ELR (cell line): ENCODE measurements around the gene BTG1.

Source experiments
- DNase-seq: peaks from one replicate; pipeline ENCODE4 v3.0.0-alpha.2; 2015; ENCODE audit warnings: low read depth

BTG1 gene

GRCh38 chr12:92145731-92146496, at the start of gene BTG1:
Gene BTG1, minus strand, starts transcription at chr12:92145846. Its CDS starts 311 bp downstream, at chr12:92145535.
- DNase-seq = peak; percentile 100

GRCh38 chr12:92194561-92194960, 48.9 kb upstream of the BTG1 start:
- DNase-seq = no peak

- no peak for DNase-seq
Measured at GRCh38 chr12:92193846-92194245, 48.2 kb upstream of the BTG1 start.

DNA sequence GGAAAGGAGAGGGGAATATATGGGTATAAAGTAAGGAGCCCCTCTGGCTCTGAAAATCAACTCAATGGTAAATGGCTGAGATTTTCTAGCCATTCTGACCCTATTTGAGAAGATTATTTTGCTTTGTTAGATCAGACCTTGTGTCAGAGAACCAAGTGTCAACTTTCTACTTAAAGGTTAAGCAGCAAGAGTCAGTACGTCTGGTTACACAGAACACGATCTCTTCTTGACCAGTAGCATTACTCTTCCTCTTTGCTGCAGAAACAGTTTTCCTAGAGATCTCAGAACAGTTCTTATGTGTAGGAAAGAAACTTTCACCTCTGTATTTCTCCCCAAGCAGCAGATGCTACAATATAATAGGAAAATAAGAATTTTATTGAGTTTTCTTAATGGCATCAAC, 47.4 kb upstream of the BTG1 start:
- DNase-seq = no peak

GRCh38 chr12:92192360-92192759, 46.7 kb upstream of the BTG1 start:
- DNase-seq = no peak

GRCh38 chr12:92191061-92191460, 45.4 kb upstream of the BTG1 start:
- DNase-seq = no peak

GRCh38 chr12:92188517-92189188, 43.0 kb upstream of the BTG1 start:
- no peak for DNase-seq

GRCh38 chr12:92186038-92186470, 40.4 kb upstream of the BTG1 start:
- no peak for DNase-seq

DNA sequence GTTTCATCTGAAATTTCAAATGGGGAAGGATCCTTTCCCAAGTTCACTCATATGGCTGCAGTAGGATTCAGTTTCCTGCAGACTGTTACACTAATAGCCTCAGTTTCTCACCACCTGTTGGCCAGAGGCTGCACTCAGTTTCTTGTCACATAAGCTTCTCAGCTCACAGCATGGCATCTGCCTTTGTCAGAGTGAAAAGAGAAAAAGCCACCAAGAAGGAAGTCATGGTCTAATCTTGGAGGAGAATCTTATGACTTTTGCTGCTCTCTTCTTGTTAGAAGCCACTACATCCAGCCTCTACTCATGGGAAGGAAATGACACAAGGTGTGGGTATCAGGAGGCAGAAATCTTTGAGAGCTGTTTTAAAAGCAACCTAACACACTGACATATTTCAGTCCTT, 39.4 kb upstream of the BTG1 start:
- no peak for DNase-seq

GRCh38 chr12:92183575-92183974, 37.9 kb upstream of the BTG1 start:
- no peak for DNase-seq

GRCh38 chr12:92178340-92178739, 32.7 kb upstream of the BTG1 start:
- no peak for DNase-seq

GRCh38 chr12:92176646-92177045, 31.0 kb upstream of the BTG1 start:
- DNase-seq = no peak

GRCh38 chr12:92175961-92176360, 30.3 kb upstream of the BTG1 start:
- DNase-seq = no peak

GRCh38 chr12:92170050-92170449, 24.4 kb upstream of the BTG1 start:
- no peak for DNase-seq

DNA sequence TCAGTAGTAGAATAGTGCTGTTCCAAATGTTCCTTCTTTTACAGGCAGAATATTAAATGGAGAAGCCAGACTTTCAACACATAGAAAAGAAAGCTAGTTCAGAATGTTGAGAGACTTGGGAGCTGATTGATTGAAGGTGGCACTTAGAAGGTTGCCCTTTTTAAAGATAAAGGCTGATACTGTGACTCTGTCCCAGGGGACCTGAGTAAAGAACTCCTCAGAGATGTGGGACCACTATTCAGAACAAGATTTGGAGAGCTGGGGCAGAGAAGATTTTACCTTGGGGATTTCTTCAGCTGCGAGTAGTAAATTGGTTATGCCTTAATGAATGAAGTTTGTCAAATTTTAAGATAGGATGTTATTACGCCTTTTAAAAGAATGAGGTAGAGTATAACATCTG, 21.4 kb upstream of the BTG1 start:
- no peak for DNase-seq

GRCh38 chr12:92164712-92165111, 19.1 kb upstream of the BTG1 start:
- no peak for DNase-seq

GRCh38 chr12:92162079-92162478, 16.4 kb upstream of the BTG1 start:
- DNase-seq = no peak

GRCh38 chr12:92158796-92159439, 13.3 kb upstream of the BTG1 start:
- no peak for DNase-seq

GRCh38 chr12:92156704-92157395, 11.2 kb upstream of the BTG1 start:
- DNase-seq = no peak

DNA sequence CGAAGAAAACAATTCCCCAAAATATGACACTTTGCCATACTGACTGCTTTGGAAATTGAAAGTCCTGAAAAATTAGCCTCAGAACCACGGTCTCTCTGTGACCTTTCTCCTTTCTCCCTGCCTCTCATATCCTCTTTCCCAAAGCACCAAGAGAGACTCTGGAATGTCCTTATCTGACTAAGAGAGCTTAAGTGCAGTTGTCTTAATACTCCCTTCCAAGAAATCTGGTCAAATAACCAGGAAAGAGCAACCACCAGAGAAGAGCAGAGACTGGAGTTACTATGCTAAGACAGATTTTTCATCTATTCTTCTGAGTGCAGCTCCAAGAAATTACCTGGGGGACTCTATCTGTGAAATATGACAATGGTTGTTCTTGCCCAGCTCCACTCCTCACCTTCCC, 10.5 kb upstream of the BTG1 start:
- no peak for DNase-seq

DNA sequence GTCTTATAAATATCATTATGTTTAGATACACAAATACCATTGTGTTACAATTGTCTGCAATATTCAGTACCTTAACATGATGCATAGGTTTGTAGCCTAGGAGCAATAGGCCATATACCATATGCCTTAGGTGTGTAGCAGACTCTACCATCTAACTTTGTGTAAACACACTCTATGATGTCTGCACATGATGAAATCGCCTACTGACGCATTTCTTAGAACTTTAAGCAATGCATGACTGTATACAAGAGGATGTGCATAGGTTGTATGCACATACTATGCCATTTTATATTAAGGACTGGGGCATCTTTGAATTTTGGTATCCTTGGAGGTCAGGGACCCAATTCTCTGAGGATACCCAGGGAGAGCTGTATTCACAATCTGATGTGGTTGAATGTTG, 10.1 kb upstream of the BTG1 start:
- peak; percentile 43 for DNase-seq

GRCh38 chr12:92151916-92152315, 6.3 kb upstream of the BTG1 start:
- no peak for DNase-seq

- DNase-seq = no peak
Measured at GRCh38 chr12:92149563-92149962, 3.9 kb upstream of the BTG1 start.
